Activated T-helper 1 cell treated with Interleukin-2 at 50 U/mL for 16 hours (primary cell): Measurements from ENCODE around the gene NKG7.
A peak's percentile ranks its signal among the peaks of the same experiment; 100 is the strongest.

Experiments
- DNase-seq: peaks from one replicate; pipeline ENCODE4 v3.0.0-alpha.2; 2020; ENCODE audit warnings: low read depth

Gene NKG7

DNA sequence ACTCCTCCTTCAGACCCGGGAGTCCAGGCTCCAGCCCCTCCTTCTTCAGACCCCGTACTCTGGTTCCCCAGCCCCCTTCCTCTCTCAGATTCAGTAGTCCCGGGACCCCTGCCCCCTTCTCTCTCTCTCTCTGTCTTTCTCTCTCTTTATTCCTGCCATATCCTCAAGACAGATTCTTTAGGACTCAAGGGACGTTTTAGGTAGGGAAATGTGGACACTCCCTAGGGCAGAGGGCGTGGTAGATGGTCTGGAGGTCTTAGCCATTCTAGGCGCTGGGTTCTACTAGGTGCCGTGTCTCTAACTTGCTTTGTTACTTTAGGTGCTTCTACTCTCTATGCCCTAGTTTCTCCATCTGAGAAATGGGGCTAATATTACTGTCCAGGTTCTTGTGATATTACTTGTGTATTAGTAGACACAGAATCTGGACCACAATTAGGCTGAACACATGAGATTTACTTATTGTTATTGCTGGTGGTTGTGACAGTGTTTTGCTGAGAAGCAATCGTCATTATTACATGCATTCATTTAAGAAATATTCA, 18.7 kb upstream of the NKG7 start:
- no peak for DNase-seq

- DNase-seq = no peak
Measured at GRCh38 chr19:51389143-51389542, 16.7 kb upstream of the NKG7 start.

DNA sequence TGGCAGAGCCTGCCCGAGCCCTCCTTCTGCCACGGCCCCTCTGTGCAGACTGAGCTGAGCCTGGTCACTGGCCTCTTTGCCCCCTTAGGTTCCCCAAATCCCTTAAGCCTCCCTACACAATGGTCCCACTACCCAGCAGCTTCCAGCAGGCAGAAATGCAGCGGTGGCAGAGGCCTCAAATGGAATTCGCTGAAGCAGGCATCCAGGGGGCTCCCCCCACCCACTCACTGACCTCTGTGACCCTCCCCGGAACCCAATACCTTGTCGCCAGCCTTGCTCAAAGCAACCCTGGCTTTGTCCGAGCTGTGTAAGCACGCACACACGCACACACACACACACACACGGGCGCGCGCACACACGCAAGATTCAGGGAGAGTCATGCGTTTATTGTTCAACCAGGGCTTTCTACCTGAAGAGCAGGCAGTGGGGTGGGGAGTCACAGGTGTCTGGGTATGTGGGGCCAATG, 15.5 kb upstream of the NKG7 start, which contains the start of gene LIM2:
Gene LIM2, minus strand, starts transcription at position 51 of the 466 bp plus-strand sequence. CDS start 531 bp downstream, outside the sequence.
- DNase-seq = no peak

DNA sequence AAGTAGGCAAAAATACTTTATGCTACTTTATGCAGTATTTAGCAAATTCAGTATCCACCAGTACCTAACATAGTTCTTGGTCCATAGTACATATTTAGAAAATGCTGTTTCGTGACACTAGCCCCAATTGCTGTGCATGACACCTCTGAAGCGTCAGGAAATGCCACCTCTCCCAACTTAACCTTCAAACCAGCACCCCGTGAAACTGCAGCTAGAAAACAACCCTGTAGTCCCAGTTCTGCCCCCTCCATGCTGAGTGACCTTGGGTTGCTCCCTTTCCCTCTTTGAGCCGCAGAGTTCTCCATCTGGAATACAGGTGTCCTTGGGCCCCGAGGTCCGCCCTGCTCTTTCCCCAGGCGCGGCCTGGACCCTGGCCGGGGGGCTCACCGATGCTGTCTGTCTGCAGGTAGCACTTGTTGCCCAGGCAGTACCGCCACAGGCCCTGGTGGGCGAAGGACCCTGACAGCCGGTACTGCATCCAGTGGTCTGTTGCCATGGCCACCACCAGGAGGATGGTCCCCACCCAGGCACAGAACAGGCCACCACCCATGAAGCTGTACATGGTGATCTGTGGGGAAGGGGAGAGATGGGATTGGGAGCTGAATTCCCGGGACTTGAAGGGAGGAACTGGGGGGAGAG, 14.5 kb upstream of the NKG7 start:
- no peak for DNase-seq

GRCh38 chr19:51382004-51382403, 9.6 kb upstream of the NKG7 start:
- DNase-seq = no peak

DNA sequence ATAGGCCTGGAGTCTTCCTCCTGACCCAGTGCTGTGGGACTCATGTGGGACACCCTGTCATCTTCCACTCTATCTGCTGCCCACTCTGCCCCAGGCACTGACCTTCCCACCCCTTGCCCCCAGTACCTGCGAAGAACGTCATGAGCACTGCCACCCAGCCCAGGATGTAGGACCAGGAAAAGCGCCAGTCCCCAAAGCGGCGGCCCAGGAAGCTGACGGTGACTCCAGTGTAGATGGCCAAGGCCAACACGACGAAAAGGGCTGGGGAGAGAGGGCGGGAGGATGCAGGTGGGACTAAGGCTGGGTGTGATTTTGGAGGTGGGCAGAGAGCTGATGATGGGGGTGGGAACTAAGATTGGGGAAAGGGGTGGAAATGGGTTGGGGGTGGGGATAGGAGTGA, 7.9 kb upstream of the NKG7 start:
- DNase-seq = no peak

- no peak for DNase-seq
Measured at GRCh38 chr19:51377422-51377821, 5.0 kb upstream of the NKG7 start.

GRCh38 chr19:51375504-51376221, 3.2 kb upstream of the NKG7 start:
- no peak for DNase-seq

DNA sequence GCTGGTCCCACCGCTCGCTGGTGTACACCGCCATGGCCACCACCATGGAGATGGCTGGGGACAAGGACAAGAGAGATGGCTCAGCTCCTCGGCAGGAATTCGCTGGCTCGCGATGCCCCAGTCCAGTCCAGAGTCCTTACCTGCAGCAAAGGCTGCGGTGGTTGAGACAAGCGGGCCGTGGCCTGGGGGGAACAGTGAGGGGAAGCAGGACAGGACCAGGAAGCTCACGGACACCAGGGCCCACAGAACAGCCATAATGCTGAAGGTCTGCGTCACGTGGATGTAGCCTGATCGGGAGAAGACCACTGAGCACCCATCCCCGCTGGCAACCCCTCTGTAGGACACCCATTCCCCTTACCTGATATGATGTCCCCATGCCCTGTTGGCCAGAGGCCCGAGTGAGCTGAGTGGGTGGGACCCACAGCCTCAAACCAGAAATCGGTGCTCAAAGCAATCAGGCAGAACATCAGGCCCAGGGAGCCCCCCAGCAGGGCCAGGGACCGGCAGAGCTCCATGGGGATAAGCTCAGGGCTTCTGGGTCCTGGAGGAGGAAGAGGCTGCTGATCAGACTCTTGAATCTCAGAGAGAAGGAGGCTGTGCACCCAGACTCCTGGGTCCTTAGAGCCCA, 319 bp downstream of the NKG7 start:
- no peak for DNase-seq

GRCh38 chr19:51371186-51371690, 1.2 kb downstream of the NKG7 start:
- DNase-seq = no peak

GRCh38 chr19:51370230-51370629, 2.2 kb downstream of the NKG7 start:
- no peak for DNase-seq

DNA sequence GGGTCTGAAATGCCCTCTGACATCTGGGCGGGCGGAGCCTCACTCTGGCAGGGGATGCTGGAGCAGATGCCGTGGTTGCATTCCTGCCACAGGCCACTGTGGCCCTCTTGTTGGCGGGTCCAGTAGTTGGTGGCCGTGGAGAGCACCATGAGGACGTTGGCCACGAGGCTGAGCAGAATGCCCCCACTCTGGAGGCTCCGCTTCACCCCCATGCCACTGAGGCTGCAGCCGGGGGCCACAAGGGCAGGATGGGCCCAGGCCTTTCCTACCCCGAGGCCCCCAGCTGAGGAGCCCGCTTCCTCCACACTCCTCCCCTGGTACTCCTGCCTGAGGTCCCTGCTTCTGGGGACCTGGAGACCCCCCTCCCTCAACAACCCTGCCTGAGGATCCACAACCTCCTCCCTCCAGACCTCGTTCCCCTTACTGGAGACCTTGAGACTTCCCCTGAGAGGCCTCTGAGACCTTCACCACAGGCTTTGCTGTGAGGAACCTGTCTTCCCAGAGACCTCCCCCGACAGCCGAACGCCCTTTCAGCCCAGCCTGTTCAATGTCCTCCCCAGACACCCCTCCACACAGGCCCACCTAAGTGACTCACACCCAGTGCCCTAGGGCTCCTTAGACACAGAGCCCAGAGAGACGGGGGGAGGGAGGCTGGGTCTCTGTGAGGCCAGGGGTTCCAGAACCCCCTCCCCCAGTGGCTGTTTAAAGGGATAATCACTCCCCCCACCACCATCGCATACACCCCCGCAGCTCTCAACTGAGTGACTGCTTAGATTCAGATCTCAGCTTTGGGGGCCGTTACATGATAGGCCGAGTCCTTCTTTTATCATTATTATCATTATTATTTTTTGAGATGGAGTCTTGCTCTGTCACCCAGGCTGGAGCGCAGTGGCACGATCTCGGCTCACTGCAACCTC, 3.8 kb downstream of the NKG7 start, which contains the start of gene CLDND2:
Gene CLDND2, minus strand, starts transcription at position 638 of the 917 bp plus-strand sequence. Its CDS starts 426 bp downstream, at position 212.
- DNase-seq = no peak

DNA sequence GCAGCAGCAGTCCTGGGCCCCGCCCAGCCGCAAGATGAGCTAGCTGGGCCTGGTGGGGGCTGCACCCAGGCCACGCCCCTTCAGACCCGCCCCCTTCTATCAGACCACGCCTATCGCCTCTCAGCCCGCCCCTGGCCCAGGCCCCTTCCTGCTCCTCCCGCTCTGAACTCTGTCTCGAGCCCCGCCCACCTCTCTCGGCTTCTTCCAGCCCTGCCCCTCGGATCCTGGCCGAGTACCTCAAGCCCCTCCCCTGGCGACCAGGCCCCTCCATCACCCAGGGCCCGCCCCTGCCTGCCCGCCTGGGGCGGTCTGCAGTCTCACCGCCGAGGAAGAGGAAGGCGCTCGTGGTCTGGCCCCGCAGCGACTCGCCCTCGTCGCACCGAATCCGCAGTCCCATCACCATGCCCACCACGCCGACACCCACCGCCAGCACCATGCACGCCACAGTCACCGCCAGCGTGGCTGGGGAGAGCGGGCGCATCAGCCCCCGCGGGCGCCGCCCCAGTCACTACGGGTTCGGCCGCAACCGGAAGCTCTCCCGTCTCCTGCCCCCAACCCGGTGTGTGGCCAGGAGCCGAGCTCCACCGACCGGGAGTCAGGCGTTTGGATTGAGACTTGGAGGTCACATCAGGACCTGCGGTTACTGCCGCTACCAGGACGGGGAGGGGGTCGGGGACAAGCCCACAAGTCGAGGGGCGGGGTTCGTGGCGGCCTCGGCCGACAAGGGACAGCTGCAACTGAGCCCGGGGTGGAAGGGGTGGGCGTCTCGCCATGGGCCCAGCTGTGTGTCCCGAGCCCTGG, 4.7 kb downstream of the NKG7 start:
- DNase-seq = peak; percentile 89

DNA sequence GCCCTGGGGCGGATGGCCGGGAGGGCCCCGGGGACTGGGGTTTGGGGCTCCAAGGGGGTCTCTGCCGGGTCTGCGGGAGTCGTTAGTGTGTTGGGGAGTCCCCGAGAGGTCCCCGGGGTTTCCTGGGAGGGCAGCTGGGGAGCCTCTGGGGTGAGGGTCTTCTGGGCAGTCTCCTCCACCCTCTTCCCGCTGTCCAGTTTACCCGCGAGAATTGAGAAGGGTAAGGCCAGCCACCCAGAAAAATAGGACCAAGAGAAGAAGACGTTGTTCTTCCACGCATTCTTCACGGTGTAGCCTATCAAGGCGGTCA, 5.2 kb downstream of the NKG7 start:
- DNase-seq = no peak

DNA sequence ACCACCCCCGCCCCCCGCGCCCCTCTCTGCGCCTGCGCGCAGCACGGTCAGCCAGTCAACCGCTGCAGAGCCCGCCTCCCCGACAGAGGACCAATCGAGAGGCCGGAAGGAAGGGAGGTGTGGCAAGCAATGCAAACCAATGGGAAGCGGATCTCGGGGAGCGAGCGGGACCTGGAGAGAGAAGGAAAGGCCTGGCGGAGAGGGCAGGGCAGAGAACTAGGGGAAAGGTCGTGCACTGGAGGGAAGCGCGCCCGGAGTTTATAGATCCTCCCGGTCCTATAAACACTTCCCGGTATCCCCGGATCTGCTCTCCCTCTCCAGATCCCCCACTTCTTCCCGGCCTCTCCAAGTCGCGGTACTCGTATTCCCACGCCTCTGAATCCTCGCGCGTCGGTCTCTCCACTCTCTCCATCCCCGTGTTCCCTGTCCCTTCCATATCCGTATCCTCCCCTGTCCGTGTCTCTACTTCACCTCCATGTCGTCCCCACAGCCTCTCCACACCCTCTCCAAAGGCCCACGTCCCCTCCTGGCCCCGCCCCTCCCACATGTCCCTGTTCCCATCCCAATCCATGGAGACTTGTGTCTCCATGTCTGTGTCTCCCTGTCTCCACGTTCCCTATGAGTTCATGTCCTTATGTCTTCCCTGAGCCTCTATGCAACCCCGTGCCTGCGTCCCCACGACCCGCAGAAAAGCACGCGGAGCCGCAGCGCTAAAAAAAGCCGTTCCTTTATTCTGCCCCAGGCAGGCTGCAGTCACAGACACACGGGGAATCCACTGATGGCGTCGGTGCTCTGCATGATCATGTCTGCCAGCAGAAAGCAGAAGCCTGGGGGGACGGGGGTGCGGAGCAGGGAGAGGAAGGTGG, 5.8 kb downstream of the NKG7 start:
- peak; percentile 83 for DNase-seq

GRCh38 chr19:51365965-51366388, 6.5 kb downstream of the NKG7 start, which contains the start of gene ETFB:
ETFB (minus strand) TSS chr19:51366388; CDS start chr19:51366326, 62 bp downstream.
- DNase-seq = no peak

DNA sequence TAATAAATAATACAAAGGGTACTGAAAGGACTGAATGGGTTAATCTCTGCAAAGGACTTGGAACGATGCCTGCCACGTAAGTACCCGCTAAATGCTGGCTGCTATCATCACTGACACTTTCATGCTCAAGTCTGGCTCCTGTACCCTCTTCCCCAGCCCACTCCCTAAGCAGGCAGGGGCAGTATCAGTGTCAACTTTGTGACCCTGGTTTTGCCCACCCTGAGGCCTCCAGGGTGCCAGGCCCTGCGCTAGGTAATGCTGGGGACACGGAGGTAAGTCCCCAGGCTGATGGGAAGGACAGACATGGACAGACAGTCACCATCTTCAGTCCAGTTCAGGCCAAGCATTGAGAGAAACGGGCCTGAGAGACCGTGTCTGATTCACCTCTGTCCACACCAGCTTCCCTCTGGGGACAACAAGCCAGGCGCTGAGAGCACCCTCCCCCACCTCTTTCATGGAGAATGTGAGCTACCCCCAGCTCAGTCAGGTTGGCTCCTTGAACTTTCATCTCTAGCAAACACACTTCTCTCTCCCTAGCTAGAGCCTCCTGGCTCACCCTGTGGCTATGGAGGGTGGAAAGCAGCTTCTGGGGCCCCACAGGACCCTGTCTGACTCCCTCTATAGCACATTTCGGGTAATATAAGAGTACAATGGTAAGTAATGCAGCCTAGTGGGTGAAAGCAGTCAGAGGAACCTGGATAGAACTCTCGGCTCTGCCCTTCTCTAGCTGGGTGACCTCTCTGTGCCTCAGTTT, 7.1 kb downstream of the NKG7 start:
- no peak for DNase-seq

DNA sequence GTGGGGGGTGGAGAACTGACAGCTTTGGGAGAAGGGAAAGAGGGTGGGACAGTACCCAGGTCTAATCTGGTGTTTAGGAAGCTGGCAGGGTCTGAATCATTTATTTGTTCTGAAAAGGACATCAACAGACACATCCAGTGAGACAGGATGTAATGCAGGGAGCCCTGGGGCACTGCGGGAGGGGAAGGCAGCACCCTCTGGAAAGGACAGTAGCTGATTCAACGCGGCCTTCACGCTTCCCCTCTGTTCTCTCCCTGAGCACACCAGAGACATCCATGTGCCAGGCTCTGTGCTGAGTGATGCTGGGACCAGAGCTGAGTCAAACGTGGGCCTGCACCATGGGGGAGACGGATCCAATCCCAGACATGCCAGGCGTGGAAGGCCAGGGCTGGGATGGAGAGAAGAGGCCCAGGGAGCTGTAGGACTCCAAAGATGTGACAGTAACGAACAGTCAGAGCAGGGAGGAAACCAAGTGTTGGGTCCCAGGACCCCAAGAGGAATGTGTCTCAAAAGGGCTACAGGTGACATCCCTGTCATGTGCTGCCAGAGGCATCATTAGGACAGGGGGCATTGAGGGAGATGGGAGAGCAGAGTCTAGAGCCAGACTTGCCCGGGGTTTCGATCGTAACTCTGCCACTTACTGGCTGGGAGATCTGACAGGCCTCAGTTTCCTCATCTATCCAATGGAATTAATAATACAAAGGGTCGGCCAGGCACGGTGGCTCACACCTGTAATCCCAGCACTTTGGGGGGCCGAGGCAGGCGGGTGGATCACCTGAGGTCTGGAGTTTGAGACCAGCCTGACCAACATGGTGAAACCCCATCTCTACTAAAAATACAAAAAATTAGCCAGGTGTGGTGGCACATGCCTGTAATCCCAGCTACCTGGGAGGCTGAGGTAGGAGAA, 8.0 kb downstream of the NKG7 start:
- DNase-seq = no peak
